ENCODE data around the gene PHACTR2. TPM values are rescaled to one million over a fixed set of nuclear protein-coding genes. Genes with fewer than 3 reads are reported as not detected.

Gene PHACTR2
- total and polyA plus RNA-seq, 2 of the 13 experiments (the other 11 are each of a cell fraction or from before 2014, with no cell fraction given), result 11.3 to 28.2 TPM

- no peak for TF ChIP-seq ATF6 (CRISPR knock-in tag; conservative IDR thresholded peaks at IDR 0.05)
- TF ChIP-seq ZNF160 (CRISPR knock-in tag; IDR thresholded peaks at IDR 0.05), result no peak; the same call in 1 of the 2 replicates
- peak; percentile 45; the same call in 1 of the 2 replicates for TF ChIP-seq ZBTB2 (CRISPR knock-in tag; IDR thresholded peaks at IDR 0.05; ENCODE audit: low read depth)
- TF ChIP-seq ZBTB33 (CRISPR knock-in tag; IDR thresholded peaks at IDR 0.05), result 0 out of 2 replicates have a peak, but pooled peaks have one; percentile 22
- TF ChIP-seq SRSF9 (IDR thresholded peaks at IDR 0.05; ENCODE audit: borderline replicate concordance, insufficient read depth, low read depth, low read length, poor library complexity, severe bottlenecking), result no peak
- no peak for TF ChIP-seq HNRNPUL1 (IDR thresholded peaks at IDR 0.05; ENCODE audit: low read depth, low read length)
- TF ChIP-seq ZNF7 (CRISPR knock-in tag; IDR thresholded peaks at IDR 0.05), result no peak
- TF ChIP-seq DBP (CRISPR knock-in tag; IDR thresholded peaks at IDR 0.05; ENCODE audit: not compliant biosample characterization), result peak; percentile 5
- TF ChIP-seq CHCHD3 (CRISPR knock-in tag; IDR thresholded peaks at IDR 0.05), result peak; percentile 73; the same call in 1 of the 2 replicates
- peak; percentile 62; the same call in 1 of the 2 replicates for TF ChIP-seq DPF2 (CRISPR knock-in tag; IDR thresholded peaks at IDR 0.05; ENCODE audit: borderline replicate concordance, low read depth)
- TF ChIP-seq GMEB2 (CRISPR knock-in tag; IDR thresholded peaks at IDR 0.05; ENCODE audit: low read depth), result no peak; the same call in 1 of the 2 replicates
- peak; percentile 73; the same call in 1 of the 2 replicates for TF ChIP-seq HMGXB3 (CRISPR knock-in tag; IDR thresholded peaks at IDR 0.05; ENCODE audit: borderline replicate concordance)
- TF ChIP-seq ZSCAN30 (CRISPR knock-in tag; IDR thresholded peaks at IDR 0.05), result no peak
Measured at GRCh38 chr6:143745166-143746133, 67.7 kb downstream of the PHACTR2 start (continued).

Data from HepG2 (cell line).